ENCODE measurements around the gene DNASE1L1.

GRCh38 chrX:154397888-154398667 is 11.0 kb downstream of the DNASE1L1 start, which contains the start of gene RPL10:
- TF ChIP-seq, protein P1, sequence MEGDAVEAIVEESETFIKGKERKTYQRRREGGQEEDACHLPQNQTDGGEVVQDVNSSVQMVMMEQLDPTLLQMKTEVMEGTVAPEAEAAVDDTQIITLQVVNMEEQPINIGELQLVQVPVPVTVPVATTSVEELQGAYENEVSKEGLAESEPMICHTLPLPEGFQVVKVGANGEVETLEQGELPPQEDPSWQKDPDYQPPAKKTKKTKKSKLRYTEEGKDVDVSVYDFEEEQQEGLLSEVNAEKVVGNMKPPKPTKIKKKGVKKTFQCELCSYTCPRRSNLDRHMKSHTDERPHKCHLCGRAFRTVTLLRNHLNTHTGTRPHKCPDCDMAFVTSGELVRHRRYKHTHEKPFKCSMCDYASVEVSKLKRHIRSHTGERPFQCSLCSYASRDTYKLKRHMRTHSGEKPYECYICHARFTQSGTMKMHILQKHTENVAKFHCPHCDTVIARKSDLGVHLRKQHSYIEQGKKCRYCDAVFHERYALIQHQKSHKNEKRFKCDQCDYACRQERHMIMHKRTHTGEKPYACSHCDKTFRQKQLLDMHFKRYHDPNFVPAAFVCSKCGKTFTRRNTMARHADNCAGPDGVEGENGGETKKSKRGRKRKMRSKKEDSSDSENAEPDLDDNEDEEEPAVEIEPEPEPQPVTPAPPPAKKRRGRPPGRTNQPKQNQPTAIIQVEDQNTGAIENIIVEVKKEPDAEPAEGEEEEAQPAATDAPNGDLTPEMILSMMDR (IDR thresholded peaks at IDR 0.05; ENCODE audit: insufficient read depth, low read depth, low read length), result no peak
- TF ChIP-seq EZH2 (IDR thresholded peaks at IDR 0.05; ENCODE audit: insufficient read depth, low read length), result no peak
